ENCODE measurements around the gene KRT23. TPM values are rescaled to one million over a fixed set of nuclear protein-coding genes. Genes with fewer than 3 reads are reported as not detected.

Gene KRT23
- total RNA-seq, 1 experiment from 2014 or later: 19.0 TPM

GRCh38 chr17:40951011-40951622, 13.7 kb upstream of the KRT23 start (continued):
- TF ChIP-seq REST (IDR thresholded peaks at IDR 0.05; ENCODE audit: low read depth): no peak
- TF ChIP-seq POLR2A (IDR thresholded peaks at IDR 0.05; ENCODE audit: borderline replicate concordance, extremely low read depth, insufficient read depth, insufficient read length): no peak
- TF ChIP-seq YY1 (IDR thresholded peaks at IDR 0.05; ENCODE audit: extremely low read depth, insufficient replicate concordance, low read depth, low read length): peak; percentile 46
- peak; percentile 32 for TF ChIP-seq ZBTB33 (IDR thresholded peaks at IDR 0.05; ENCODE audit: extremely low read depth, insufficient replicate concordance, low read length)
- TF ChIP-seq POLR2AphosphoS5 (IDR thresholded peaks at IDR 0.05; ENCODE audit: low read depth, low read length): peak; percentile 43; the same call in 1 of the 2 replicates

- RAD21 ChIA-PET (ENCODE audit: low non-redundant PET in 1 of 2, low total read pairs in 2 of 2, uncharacterized antibody in 2 of 2, unreplicated experiment in 2 of 2): no interaction called here
Measured at GRCh38 chr17:40950176-40950575, 12.7 kb upstream of the KRT23 start.

More at GRCh38 chr17:40950176-40950575, 12.7 kb upstream of the KRT23 start:
- POLR2A ChIA-PET: interaction anchor here (0.7 to 1.1 kb wide), 2 partner anchors 8 to 372 kb away, joined by 3 to 4 read pairs; no protein-coding TSS in a partner anchor
- BruUV-seq (replicated peaks): no TSS peak
- no peaks in the 10 kb centered on the region for H3K9me2 ChIP-seq (ENCODE audit: insufficient read depth)
- H3K27me3 ChIP-seq (ENCODE audit: insufficient read depth, low read length): no peaks in the 10 kb centered on the region
- CTCF ChIA-PET: no interaction called here
- DNase-seq (ENCODE audit: low read depth, low spot score) (no peak), ATAC-seq (no peak)
- peak overlapping the region; percentile 55 for H3K4me2 ChIP-seq (ENCODE audit: low read length)
- peak overlapping the region; percentile 63 for H3K9ac ChIP-seq (ENCODE audit: low read length)
- H3K4me1 ChIP-seq (ENCODE audit: control insufficient read depth in 1 of 2, insufficient read depth in 2 of 2, low read length in 2 of 2): peaks cover 65 to 98% of the 10 kb centered on the region in 2 experiments
- no peak overlapping the region for H2AFZ ChIP-seq (ENCODE audit: low read depth, low read length, poor library complexity, severe bottlenecking)
- no peaks in the 10 kb centered on the region for H3K9me3 ChIP-seq (ENCODE audit: control insufficient read depth in 1 of 2, insufficient read depth in 1 of 2, low read depth in 1 of 2, low read length in 2 of 2)
- intact Hi-C loops (cut with micrococcal nuclease): no loop called here
- no peak overlapping the region for H3K4me3 ChIP-seq (replicated peaks in 1 of 2; ENCODE audit: low read depth in 1 of 2, low read length in 2 of 2)
- H3K27ac ChIP-seq (ENCODE audit: low read depth, low read length): peak overlapping the region; percentile 99
- H4K20me1 ChIP-seq (ENCODE audit: insufficient read depth): no peaks in the 10 kb centered on the region
- peak; percentile 33 for TF ChIP-seq SP1 (IDR thresholded peaks at IDR 0.05; ENCODE audit: low read depth)
- no peak for TF ChIP-seq CEBPB (IDR thresholded peaks at IDR 0.05; ENCODE audit: low read depth)
- peak; percentile 27 for TF ChIP-seq TCF7L2 (IDR thresholded peaks at IDR 0.05; ENCODE audit: borderline replicate concordance, extremely low read depth, insufficient read depth, insufficient read length)
- no peak for TF ChIP-seq REST (IDR thresholded peaks at IDR 0.05; ENCODE audit: low read depth)
- no peak for TF ChIP-seq SIN3A (IDR thresholded peaks at IDR 0.05; ENCODE audit: low read depth)
- TF ChIP-seq FOSL1 (IDR thresholded peaks at IDR 0.05; ENCODE audit: low read depth): 0 out of 2 replicates have a peak, but pooled peaks have one; percentile 8
- 0 out of 2 replicates have a peak, but pooled peaks have one; percentile 12 for TF ChIP-seq JUND (IDR thresholded peaks at IDR 0.05)
- no peaks in the 10 kb centered on the region for H3K79me2 ChIP-seq (ENCODE audit: insufficient read depth, low read length)
- H3K36me3 ChIP-seq (ENCODE audit: control insufficient read depth in 1 of 2, insufficient read depth in 2 of 2, low read length in 2 of 2): no peaks in the 10 kb centered on the region

Measured in HCT116 (cell line).